ENCODE measurements around the gene NPTXR.

NPTXR gene

GRCh38 chr22:38850941-38851849 lies 7.4 kb upstream of the NPTXR start:
- peak; percentile 81 for DNase-seq

GRCh38 chr22:38850399-38850798 lies 6.6 kb upstream of the NPTXR start:
- DNase-seq: no peak

- no peak for DNase-seq
These were observed 6.0 kb upstream of the NPTXR start for GRCh38 chr22:38849811-38850210.

- DNase-seq: no peak
These were observed 2.6 kb upstream of the NPTXR start for GRCh38 chr22:38846412-38846811.

GRCh38 chr22:38845004-38845740 lies 1.3 kb upstream of the NPTXR start:
- no peak for DNase-seq

DNA sequence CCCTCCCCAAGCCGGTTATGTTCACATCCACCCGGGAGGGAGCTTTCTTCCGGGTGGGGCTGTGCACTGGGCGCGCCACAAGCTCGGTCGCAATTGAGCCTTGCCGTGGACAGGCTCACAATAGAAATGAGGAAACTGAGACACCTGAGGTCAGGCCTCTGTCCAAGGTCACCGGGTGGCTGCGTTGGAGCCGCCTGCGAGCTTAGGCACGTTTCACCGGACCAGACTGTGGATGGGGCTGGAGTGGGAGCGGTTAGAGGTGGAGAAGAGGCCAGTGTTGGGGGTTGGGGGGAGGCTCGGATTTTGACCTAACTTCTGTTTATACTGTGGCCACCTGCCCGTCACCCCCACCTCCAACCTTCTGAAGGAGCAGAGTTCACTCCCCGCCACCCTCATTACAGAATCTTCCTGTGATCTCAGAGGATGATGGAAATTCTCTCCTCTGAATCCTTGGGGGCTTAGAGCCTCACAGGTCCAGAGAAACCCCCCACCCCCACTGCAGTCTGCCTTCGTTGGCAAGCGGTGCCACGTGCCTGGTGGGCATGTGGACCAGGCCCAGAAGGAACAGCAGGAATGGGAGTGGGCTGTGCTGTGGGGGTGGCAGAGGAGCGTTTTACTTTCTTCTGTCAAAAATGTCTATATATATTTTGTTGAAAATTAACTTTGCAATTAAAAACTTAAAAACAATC lies 631 bp upstream of the NPTXR start:
- DNase-seq: no peak

DNA sequence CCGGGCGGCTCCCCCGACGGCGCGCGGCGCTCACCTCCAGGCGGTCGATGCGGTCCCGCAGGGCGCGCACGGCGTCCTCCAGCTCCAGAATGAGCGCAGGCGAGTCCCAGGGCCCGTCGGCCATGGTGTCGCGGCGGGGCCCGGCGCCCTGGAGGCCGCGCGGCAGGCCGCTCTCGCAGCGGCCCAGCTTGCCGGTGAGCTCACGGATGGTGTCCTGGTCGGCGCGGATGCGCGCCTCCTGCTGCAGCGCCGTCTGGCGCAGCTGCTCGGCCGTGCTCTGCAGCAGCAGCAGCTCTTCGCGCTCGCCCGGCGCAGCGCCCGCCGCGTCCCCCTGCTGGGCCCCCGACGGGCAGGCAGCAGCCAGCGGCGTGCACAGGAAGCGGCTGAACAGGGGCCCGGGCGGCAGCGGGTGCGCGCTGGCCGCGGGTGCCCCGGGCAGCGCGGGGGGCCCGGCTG lies 599 bp downstream of the NPTXR start:
- DNase-seq: peak; percentile 80

GRCh38 chr22:38842512-38843200 lies 1.2 kb downstream of the NPTXR start:
- no peak for DNase-seq

GRCh38 chr22:38841635-38842034 lies 2.2 kb downstream of the NPTXR start:
- DNase-seq: no peak

DNA sequence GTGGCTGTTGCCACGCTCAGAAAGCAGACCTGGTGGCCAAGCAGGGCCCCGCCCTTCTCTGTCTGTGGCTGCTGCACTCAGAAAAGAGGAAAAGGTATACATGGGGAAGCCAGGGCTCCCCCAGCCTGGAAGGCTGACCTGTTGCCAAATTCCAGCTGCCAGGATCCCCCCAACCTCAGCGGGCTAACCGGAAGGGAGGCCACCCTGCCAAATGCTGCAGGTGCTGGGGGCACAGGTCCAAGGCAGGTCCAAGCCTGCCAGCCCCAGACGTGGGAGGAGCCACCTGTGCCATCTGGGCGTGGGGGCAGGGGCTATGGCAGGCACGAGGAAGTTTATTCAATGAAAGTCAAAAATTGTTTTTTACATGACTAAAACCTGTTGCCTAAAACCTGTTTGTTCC lies 2.6 kb downstream of the NPTXR start:
- DNase-seq: no peak

DNA sequence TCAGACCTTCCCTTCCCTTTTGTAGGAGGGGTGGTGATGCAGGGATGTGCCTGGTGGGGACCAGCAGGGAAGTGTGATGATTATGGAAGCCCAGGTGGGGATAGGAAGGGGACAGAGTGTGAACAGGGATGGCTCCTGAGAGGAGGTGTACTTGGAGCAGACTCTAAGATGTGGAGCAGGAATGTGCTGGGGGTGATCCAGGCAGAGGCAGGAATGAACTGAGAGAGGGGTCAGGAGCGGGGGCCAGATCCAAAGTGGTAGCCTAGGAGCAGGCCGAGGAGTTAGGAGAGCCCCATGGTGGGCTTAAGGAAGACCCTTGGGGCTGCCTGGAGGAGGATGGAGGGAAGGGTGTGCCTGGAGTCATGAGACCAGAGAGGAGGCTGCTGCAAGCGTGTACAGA lies 3.7 kb downstream of the NPTXR start:
- DNase-seq: no peak

- DNase-seq: no peak
These were observed 4.1 kb downstream of the NPTXR start for GRCh38 chr22:38839686-38840085.

GRCh38 chr22:38837414-38837928 lies 6.4 kb downstream of the NPTXR start:
- no peak for DNase-seq

- peak; percentile 70 for DNase-seq
These were observed 7.9 kb downstream of the NPTXR start for GRCh38 chr22:38835888-38836301.

DNA sequence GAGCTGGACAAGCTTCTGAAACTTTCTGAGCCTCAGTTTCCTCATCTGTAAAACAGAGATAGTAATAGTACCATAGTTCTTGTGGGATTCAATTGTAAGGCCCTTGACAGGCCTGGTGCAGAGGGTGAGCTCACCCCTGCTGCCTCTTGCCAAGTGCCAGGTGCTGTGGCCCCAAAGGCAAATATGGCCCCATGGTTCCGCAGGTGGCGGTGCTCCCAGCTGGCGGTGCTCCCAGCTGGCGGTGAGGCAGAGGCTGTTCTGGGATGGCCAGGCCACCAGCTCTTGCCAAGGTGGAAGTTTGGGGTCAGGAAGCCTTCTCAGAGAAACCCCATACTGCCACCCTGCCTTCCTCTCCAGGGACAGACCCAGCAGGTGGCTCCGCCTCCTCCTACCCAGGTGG lies 8.8 kb downstream of the NPTXR start:
- DNase-seq: no peak

DNA sequence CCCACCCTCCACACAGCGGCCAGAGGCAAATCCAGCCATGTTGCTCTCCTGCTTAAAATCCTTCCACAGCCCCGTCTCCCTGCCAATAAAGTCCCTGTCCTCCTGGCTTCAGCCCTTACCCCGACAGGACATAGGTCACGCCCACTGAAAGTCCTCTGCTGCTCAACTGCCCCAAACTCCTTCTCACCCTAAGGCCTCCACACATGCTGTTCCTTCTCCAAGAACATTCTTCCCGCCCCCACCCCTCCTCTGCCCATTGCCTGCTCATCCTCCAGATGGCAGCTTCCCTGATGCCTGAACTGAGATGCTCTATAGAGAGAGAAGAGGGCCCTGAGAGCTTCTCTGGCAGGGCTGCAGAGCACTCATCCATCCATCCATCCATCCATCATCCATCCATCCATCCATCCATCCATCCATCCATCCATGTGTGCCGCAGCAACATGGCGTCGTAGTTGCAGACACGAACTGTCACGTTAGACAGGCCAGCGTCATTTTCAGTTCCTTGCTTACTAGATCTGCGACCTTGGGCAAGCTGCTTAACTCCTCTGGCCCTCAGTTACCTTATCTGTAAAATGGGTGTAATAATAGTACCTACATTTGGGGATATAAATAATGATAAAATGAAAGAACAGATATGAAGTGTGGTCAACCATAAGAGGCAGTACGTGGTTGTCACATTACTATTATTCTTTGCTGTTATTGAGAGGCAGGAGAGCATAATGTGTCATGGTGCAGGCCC lies 9.4 kb downstream of the NPTXR start:
- DNase-seq: no peak

- DNase-seq: no peak
These were observed 10.8 kb downstream of the NPTXR start for GRCh38 chr22:38833061-38833460.

DNA sequence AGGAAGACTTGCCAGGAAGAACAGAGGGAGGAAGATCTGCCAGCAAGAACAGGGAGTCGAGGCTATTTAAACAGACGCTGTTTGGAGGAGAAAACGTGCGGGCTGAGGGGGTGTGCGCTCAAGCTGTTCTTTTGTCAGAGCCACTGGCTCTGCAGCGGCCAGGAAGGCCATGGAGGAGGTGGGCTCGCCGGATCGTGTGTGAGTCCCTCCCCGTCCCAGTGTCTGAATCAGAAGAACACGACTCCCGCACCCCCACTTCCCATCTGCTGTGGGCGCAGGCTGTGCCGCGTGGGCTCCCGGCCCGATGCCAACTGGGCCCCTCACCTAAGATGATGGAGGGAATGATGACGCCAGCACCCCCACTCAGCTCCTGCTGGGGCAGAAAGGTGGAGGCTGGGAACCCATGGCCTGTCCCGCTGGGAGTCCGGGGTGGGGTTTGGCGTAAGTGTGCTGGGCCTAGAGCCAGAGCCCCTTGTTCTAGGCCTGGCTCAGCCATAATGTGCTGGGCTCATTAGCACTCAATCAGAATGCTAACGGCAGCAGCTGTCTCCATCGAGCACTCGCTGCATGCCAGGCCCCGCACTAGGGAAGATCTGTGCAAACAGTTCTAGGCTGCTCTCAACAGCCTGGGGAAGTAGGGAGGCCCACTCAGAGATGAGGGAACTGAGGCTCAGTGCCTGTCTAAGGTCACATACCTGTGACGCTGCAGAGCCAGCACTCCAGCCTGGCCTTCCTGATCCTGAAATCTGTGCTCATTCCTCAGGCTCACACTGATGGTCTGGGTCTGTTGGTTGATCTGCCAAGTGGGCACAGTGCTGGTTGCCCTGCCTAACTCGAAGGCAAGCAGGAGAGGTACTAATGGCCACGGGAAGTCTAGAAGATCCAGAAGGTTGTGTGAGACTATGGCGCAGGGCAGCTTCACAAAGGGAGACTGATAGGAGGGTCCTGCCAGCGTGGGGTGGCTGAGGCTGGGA lies 11.5 kb downstream of the NPTXR start:
- no peak for DNase-seq

DNA sequence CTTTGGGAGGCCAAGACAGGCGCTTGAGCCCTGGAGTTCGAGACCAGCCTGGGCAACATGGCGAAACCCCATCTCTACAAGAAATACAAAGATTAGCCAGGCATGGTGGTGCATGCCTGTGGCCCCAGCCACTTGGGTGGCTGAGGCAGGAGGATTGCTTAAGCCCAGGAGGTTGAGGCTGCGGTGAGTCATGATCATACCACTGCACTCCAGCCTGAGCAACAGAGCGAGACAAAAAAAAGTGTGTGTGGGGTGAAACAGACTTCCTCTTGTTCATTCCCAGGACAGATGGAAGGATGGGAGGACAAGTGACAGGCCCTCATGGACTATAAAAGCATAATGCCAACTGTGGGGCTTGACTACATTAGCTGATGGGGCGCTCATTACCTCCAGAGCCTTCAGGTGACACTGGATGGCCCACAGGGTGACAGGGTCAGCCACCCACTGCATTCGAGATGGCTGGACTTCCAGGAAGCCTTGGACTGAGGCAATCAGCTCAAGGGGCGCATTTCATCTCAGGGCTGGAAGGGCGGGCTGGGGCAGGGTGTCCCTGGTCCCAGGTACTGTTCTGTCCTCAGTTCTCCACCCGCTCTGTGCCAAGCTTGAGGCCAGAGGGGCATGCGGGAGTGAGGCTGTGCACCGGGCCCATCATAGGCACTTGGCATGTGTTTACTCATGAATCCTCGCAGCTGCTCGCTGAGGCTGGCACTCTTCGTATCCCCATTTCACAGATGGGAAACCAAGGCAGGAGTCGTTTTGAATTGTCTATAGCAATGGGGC lies 12.5 kb downstream of the NPTXR start:
- peak; percentile 78 for DNase-seq

DNA sequence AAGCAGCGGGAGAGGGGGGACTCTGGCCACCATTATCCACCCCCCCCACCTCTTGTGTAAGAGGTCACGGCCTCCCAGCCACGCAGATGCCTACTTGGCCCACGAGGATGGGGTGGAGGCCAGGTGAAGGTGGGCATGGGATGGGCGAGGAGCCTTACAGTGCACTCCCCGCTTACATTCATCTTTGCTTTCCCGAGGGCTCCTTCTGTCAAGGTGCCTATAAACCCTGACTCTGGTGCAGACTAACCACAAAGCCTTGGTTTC lies 13.1 kb downstream of the NPTXR start:
- no peak for DNase-seq

Measured in EL (cell line).